ENCODE results near the gene MACROD2. TPM values are rescaled to one million over a fixed set of nuclear protein-coding genes. Genes with fewer than 3 reads are reported as not detected.

MACROD2 gene
- total RNA-seq, 1 donor: 1.3 TPM

DNA sequence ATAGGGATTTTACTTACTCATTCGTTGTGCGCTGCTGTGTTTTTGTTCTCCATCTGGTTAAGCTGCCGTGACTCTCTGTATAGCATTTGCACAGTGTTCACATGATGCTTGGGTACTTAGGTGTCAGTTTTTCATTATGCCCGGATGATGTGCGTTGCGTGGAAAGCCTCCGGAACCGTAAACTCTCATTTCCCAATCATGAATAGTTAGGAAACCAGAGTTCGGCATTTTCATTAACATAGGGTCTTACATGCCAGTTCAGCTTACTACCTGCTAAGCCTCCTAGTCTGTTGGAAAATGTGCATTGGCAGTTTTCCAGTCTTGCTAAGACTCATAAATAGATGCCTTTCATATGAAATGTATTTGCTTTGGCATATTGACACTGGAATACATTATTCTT is 825.5 kb downstream of the MACROD2 start:
- no peak for TF ChIP-seq CTCF (IDR thresholded peaks at IDR 0.05; ENCODE audit: insufficient read depth, low read length)
- no peak for DNase-seq (ENCODE audit: low read depth)

DNA sequence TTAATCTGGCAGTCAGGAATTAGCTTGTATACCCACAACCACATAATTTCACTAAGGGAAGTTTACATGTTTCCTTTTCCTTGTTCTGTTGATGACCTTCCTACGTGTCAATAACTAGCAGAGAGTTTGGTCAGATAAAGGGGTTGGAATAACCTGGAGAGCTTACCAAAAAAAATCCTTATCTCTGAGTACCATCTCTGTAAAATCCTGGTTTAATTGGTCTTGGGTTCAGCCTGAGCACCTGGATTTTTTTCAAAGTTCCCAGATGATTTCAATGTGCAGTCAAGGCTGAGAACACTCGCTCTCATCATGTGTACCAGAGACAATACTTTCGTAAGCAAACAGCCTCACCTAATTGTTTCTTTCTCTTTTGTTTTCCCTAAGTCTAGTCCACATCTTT is 825.9 kb downstream of the MACROD2 start:
- DNase-seq (ENCODE audit: low read depth): no peak
- TF ChIP-seq CTCF (IDR thresholded peaks at IDR 0.05; ENCODE audit: insufficient read depth, low read length): no peak
- H3K4me3 ChIP-seq (ENCODE audit: low read depth, low read length): no peak overlapping the region

More for the DNA sequence above, 825.5 kb downstream of the MACROD2 start:
- no peak overlapping the region for H3K4me3 ChIP-seq (ENCODE audit: low read depth, low read length)

GRCh38 chr20:14824996-14825395 is 829.7 kb downstream of the MACROD2 start:
- no peak for DNase-seq (ENCODE audit: low read depth)
- H3K4me3 ChIP-seq (ENCODE audit: low read depth, low read length): no peak overlapping the region
- no peak for TF ChIP-seq CTCF (IDR thresholded peaks at IDR 0.05; ENCODE audit: insufficient read depth, low read length)

GRCh38 chr20:14826543-14827313 is 831.4 kb downstream of the MACROD2 start:
- DNase-seq (ENCODE audit: low read depth): no peak
- no peak overlapping the region for H3K4me3 ChIP-seq (ENCODE audit: low read depth, low read length)
- no peak for TF ChIP-seq CTCF (IDR thresholded peaks at IDR 0.05; ENCODE audit: insufficient read depth, low read length)

GRCh38 chr20:14828459-14828858 is 833.1 kb downstream of the MACROD2 start:
- no peak for TF ChIP-seq CTCF (IDR thresholded peaks at IDR 0.05; ENCODE audit: insufficient read depth, low read length)
- no peak overlapping the region for H3K4me3 ChIP-seq (ENCODE audit: low read depth, low read length)
- DNase-seq (ENCODE audit: low read depth): no peak

DNA sequence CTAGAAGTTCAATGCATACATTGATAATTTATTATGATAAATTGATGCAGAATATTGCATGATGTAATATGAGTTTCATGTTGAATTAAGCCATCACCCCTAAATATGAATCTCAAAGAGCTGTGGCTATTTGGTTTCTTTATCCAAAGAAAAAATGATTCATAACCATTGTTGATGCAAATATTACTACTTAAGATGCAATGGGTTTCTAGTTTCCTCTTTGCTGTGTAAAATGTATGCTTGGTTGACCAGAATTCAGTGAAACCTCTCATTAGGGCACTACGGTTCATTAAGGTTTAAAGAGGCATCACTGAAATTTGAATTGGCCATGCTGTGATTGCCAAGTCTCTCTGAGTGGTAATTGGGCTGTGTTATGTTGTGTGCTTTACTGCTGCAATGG is 834.6 kb downstream of the MACROD2 start:
- DNase-seq (ENCODE audit: low read depth): no peak
- no peak overlapping the region for H3K4me3 ChIP-seq (ENCODE audit: low read depth, low read length)
- TF ChIP-seq CTCF (IDR thresholded peaks at IDR 0.05; ENCODE audit: insufficient read depth, low read length): no peak

GRCh38 chr20:14830466-14830865 is 835.1 kb downstream of the MACROD2 start:
- H3K4me3 ChIP-seq (ENCODE audit: low read depth, low read length): no peak overlapping the region
- TF ChIP-seq CTCF (IDR thresholded peaks at IDR 0.05; ENCODE audit: insufficient read depth, low read length): no peak
- DNase-seq (ENCODE audit: low read depth): no peak
